ENCODE data around the gene GJB3.
"Not testable (repeated sequence)": the region's sequence is repeated elsewhere in the genome, so short reads cannot be mapped to it uniquely, and the experiment has no call there.

The GJB3 gene

DNA sequence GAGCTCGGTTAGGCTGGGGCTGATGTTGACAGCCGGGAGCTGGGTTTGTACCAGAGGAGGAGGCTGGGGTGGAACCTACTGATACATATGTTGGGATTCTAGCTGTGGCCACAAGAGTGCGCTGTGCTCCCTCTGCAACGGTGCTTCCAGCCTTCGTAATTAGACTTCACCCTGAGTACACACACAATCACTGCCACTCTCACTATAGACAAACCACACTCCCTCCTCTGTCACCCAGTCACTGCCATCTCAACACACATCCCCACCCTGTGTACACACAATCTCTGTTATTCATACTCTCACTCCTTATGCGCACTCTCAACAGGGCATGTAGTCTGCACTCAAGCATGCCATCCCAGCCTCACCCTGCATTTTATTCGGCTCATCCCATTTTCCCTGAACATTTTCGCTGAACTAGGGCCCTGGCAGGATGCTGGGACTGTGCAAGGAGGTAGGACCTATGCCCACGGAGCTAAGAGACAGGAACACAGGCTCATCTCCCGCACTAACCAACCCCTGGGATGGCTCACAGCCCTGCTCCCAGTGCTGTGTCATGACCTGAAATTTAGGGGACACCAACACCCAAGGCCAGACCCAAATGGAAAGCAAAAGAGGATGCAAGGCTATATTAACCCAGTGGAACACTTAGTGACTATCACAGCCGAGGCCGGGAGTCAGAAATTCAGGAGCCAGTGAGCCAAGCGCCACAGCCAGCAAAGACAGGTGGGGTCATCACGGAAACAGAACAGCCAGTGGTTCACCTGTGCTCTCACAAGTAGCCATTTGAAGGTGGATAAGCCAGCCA lies 5.7 kb downstream of the GJB3 start:
- DNase-seq = peak; percentile 78

DNA sequence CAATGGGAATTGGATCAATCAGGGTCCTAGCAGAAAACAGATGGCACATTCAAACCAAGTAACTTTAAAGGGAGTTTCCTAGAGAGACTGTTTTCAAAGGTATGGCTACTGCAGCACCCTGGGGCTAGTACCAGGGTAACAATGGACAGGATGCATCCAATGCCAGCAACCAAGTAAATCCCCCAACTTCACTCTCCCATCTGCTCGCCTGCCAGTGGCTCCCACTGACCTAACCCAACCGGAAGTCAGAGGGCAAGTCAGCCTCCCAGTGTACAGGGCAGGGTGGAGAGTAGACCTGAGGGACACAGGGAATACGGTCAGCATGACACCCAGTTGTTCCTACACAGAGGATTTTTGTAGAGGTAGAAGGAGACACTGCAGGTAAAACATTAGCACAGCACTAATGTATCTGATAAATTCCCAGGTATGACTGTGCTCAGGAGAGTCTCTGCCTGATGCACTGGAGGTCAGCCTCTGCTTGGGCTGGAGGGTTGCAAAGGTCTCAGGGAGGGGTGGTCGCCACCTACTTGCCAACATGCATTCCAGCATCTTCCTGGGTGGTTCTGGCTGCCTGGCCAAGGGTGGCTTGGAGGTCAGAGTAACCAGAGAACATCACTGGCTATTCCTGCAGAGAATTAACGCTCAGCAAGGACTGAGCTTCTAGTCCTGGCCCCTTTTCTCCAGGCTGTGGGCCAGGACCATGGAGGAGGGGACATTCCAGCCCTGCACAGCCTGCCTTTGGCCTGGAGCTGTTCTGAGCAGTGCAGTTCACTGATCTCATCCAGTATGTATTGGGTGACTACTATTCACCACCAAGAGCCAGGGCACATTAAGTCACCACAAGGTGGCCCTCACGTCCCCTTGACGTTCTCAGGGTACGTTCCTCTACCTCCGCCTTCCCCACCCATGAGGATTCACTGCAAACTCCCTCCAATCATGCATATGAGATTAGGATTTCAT lies 6.7 kb downstream of the GJB3 start:
- no peak for DNase-seq

DNA sequence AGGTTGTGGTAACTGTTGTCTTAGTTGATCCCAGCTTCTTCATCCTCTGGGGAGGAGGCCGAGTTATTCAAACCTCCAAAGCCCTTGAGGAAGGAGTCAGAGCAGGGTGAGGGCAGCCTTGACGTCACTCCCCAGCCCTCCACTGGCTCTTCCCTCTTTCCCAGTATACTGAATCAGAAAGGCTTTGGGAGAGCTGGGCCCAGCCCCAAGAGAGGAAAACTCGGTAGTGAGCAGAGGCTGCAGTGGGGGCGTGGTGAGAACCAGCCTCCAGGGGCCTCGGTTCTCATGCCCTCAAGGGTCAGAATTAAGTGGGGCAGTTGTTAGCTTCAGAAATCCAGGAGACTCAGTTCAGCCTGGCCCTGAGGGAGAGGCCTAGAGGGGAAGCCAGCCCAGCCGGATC lies 10.0 kb downstream of the GJB3 start:
- DNase-seq = no peak

DNA sequence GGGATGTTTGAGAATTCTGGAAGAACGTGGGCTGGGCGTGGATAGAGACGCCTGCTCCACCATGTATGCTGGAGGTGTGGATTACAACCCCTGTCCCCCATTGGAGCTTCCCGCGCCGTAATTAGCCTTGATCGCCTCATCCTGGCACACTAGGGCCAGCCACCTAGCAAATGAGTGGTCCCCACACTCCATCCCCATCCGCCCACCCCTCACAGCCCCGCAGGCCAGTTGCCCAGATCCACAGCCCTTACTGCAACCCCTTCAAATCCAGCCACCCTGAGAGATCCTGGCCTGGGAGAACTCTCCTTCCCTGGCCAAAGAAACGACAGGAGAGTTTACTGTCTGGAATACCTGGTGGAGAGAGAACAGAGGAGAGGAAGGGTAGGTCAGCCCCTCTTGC lies 11.4 kb downstream of the GJB3 start:
- no peak for DNase-seq

DNA sequence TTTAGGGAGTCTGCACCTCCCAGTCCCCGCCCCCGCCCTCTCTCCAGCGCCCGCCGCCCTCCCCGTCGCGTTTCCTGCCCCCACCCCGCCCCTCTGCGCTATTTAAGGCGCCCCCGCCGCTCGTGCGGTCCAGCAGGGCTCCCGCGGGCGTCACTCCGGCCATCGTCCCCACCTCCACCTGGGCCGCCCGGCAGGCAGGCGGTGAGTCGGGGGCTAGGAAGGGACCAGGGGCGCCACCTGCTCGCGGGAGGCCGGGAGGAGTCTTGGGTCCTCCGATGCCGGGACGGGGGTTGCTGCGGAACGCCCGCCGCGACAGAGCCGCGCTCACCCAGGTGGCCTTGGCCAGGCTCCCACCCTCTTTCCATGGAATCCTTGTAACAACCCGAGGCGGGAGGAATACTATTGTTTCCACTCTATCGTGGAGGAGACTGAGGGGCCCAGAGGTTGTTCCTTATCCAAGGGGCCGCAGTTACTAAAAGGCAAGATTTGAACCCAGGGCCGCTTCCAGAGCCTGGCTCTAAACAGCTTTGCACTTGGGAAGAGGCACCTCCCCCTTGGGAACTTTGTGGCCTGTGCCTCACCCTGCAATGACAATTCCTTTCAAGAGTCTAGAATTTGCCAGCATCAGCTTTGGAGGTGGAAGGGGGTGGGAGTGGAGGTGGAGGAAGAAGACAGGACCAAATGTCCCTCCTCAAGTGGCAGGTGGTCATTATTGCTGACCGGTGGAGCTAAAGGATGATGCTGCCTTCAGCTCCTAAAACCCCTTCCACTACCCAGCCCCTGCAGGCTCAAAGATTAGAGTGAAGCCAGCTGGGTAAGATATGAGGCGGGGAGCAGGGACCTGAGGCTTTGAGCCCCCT lies 12.1 kb downstream of the GJB3 start, which contains the start of gene GJA4:
Gene GJA4 (plus strand): TSS at position 132 of the 860 bp plus-strand sequence. CDS start 1,215 bp downstream, outside the sequence.
- no peak for DNase-seq

DNA sequence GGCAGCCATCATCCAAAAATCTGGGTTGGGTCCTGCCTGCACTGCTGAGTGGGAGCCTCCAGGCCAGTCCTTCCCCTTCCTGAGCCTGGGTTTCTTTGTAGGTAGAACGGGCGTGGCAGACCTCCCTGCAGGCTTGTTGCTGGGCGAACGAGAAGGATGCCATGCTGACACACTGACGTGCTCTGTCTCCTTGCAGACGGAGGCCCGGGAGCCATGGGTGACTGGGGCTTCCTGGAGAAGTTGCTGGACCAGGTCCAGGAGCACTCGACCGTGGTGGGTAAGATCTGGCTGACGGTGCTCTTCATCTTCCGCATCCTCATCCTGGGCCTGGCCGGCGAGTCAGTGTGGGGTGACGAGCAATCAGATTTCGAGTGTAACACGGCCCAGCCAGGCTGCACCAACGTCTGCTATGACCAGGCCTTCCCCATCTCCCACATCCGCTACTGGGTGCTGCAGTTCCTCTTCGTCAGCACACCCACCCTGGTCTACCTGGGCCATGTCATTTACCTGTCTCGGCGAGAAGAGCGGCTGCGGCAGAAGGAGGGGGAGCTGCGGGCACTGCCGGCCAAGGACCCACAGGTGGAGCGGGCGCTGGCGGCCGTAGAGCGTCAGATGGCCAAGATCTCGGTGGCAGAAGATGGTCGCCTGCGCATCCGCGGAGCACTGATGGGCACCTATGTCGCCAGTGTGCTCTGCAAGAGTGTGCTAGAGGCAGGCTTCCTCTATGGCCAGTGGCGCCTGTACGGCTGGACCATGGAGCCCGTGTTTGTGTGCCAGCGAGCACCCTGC lies 13.2 kb downstream of the GJB3 start:
- no peak for DNase-seq

DNA sequence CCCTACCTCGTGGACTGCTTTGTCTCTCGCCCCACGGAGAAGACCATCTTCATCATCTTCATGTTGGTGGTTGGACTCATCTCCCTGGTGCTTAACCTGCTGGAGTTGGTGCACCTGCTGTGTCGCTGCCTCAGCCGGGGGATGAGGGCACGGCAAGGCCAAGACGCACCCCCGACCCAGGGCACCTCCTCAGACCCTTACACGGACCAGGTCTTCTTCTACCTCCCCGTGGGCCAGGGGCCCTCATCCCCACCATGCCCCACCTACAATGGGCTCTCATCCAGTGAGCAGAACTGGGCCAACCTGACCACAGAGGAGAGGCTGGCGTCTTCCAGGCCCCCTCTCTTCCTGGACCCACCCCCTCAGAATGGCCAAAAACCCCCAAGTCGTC lies 13.8 kb downstream of the GJB3 start:
- DNase-seq = no peak

DNA sequence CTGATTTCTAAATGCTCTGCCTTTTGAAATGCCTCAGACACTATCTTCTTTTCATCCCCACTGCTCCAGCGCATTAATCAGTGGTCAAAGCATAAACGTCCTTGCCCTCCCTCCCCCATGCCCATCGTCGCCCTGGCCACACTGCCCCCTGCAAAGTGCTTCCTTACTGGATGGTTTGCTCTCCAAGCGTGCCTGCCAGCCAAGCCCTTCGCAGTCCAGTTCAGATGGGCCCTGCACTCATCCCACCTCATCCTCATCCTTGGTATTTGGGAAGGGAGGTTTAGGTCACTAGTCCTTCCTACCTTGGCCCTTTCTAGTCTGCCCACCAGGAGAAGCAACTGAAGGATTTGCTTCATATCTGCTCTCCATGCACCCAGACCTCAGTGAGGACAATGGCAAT lies 14.9 kb downstream of the GJB3 start:
- no peak for DNase-seq

DNA sequence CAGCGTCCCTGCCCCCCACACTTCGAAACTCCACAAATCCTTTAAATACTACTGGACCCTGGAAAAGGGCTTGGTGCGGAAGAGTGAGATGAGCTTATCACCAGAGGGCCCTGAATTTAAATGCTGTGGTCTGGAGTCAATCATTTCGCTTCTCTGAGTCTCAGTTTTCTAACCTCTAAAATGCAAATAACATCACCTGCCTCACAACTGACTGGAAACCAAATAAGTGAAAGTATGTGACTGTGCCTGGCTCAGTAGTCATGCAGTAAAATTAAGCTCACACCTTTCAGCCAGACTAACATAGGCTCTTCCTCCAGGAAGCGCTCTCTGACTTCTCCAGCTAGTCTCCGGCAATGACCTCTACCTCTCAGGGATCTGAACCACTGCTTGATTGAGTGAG lies 16.0 kb downstream of the GJB3 start:
- no peak for DNase-seq

DNA sequence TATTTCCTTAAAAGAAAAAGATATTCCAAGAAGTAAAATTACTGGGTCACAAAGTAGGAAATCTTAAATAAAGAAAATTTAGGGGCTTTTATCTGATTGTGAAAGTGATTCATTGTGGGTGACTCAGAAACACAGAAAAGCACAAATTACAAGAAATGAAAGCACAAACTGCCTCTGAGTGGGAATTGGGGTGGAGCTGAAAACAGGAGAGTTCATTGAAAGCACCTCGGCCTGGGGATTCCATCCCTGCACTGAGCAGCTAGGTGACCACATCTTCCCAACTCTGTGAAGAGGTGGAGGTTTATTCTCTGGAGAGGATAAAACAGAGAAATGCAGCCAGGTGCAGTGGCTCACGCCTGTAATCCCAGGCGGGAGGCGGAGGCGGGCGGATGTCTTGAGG lies 19.2 kb downstream of the GJB3 start:
- DNase-seq = no peak

DNA sequence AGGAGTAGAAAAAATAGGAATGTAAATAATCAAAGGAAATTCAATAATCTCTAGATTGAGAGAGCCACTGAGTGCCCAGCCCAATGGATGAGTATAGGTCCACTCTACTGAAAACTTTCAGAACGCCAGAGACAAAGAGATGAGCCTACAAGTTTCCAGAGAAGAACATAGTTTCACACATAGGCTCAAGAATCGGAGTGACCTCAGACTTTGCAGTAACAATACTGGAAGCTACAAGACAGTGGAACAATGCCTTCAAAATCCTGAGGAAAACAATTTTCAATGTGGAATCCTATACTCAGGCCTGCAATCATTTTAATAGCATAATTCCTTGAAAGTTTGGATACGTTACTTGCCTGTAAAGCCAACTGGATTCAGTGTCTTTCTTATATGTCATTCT lies 22.8 kb downstream of the GJB3 start:
- DNase-seq = no peak

DNA sequence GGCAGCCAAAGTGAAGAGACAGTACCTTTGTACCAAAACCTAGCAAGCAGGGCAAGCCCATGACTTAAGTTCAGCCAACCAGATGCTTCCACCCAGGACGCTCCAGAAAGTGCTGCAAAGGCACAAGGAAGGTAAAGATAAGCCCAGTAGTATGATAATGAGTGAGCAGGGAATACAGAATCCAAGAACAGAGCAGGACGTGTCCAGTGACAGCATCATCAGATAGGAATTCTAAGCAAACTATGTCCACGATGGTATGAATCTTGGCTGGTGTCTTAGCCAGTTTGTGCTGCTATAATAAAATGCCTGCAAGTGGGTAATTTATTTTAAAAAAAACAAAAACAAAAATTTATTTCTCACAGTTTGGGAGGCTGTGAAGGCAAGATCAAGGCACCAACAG lies 25.4 kb downstream of the GJB3 start:
- DNase-seq = no peak

DNA sequence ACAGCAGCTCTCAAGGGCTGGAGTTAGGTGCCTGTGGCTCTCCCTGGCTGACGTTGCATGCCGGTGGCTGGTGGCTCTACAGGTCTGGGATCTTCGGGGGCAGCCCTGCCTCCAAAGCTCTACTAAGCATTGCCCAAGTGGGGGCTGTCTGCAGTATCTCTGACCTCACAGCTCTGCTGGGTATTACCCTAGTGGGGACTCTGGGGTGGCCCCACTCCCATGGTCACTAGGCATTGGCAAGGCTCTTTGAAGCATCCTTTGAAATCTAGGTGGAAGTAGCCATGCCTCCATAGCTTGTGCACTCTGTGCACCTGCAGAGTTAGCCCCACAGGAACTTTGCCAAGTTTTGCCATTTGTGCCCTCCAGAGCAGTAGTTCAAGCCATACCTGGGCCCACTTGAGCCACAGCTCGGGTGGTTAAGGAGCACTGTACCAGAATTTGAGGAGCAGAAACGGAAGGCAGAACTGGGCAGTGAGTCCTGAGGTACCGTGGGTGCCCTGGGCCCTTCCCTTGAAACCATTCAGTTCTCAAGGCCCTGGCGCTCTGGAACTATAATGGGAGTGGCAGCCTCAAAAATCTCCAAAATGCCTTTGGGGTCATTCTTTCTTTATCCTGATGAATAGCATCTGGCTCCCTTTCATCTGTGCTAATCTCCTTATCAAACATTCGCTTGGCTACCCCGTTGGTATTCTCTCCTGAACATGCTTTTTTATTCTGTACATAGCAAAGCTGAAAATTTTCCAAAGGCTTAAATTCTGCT lies 27.2 kb downstream of the GJB3 start:
- no peak for DNase-seq

DNA sequence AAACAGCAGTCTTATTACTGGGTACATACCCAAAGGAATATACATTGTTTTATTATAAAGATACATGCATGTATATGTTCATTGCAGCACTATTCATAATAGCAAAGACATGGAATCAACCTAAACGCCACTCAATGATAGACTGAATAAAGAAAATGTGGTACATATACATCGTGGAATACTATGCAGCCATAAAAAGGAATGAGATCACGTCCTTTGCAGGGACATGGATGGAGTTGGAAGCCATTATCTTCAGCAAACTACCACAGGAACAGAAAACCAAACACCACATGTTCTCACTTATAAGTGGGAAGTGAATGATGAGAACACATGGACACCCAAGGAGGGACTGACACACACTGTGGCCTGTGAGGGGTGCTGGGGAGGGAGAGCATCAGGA lies 29.8 kb downstream of the GJB3 start:
- DNase-seq = not testable (repeated sequence)

DNA sequence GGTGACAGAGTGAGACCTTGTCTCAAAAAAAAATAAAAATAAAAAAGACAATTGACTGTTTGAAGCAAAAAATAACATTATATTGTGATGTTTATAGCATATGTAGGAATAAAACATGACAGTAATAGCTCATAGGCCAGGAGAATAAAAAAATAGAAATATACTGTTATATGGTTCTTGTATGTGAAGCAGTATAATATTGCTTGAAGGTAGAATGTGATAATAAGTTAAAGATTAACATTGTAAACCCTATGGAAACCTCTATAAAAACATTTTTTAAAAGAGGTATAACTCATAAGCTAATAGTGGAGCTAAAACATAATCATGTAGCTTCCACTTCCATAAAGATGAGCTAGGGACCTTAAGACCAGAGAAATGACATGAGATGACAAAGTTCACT lies 35.3 kb downstream of the GJB3 start:
- DNase-seq = no peak

DNA sequence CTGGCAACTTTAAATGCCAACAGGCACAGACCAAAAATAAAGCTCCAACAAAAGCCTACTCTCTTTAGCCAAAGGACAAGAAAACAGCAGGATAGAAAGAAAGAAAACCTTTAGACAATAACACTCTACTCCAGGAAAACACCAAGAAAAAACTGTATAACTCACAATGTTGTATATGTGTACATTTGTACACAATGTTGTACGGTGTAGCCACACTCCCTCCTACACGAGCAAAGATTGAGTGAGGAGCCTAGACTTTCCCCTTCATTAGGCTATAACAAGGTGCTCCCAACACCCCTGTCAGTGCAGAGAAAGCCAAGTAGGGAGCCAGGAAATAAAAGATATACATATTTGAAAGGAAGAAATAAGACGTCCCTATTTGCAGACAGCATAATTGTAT lies 35.8 kb downstream of the GJB3 start:
- no peak for DNase-seq

DNA sequence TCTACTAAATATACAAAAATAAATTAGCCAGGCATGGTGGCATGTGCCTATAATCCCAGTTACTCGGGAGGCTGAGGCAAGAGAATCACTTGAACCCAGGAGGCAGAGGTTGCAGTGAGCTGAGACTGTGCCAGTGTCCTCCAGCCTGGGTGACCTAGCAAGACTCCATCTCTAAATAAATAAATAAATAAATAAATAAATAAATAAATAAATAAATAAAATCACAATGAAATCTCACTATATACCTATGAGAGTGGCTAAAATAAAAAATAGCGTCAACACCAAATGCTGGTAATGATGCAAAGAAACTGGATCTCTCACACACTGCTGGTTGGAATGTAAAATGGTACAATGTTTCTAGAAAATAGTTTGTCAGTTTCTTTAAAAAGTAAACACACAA lies 37.8 kb downstream of the GJB3 start:
- DNase-seq = not testable (repeated sequence)

DNA sequence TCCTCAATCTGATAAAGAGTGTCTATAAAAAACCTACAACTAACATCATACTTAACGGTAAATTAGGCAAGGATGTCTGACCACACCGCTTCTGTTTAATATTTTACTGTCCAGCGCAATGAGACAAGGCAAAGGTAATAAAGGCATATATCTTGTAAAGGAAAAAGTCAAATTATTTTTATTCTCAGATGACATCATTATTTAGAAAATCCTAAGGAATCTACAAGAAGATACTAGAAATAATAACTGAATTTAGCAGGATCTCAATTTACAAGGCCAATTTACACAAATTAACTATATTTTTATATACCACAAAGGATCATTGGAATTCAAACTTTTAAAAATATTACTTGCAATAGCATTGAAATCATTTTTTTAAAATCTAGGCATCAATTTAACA lies 41.2 kb downstream of the GJB3 start:
- no peak for DNase-seq

DNA sequence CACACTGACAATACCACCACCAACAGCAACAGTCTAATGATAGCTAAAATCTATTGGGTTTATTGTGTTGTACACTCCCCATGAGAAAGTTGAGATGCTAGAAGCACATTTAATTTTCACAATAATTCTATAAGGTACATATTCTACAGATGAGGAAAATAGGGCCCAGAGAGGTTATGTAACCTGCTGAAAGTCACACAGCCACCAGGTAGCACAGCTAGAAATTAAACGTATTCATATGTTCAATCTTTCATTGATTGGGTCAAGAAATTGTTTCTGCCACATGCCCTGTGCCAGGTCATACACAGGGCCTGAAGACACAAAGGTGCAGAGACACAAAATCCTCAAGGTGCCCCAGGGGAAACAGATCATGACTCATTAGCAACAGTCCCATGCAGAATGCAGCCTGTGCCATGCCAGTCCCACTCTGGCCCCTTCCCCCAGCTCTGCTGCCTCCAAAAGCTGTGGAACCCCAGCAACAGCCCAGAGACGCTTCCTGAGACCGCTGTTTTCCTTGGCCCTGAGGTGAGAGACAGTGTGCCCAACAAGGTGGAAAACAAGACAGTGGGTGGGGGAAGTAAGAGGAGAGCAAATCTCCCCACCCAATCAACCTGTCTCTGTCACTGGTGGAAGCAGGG lies 43.9 kb downstream of the GJB3 start:
- DNase-seq = no peak

DNA sequence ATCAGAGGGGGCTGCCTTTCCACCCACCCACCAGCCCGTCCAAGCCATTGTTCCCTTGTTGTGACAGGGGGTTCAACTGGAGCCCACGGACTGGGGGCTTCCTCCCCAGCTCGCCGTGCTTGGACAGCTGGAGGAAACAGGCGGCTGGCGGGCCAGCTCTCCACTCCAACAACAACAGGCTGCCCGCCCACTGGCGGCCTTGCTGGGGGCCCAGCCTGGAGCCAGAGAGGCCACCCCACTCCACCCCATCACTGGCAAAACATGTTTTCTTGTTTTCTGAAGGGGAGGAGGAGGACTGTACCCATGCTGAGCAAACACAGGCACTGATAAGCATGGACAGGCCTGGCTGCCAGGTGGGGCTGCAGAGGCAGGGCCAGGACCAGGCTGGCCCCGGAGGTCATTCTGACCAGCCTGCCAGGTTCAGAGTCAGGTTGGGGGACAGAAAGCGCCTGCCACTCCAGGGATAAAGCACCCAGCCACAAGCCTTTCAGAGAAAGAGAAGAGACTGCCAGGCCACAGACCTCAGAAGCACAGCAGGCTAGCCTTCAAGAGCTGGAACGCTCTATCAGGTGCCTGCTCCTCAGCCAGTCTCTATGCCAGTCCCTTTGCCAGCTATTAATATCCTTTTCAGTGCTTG lies 44.6 kb downstream of the GJB3 start:
- no peak for DNase-seq
